Measurements from ENCODE around the gene SLC28A1. TPM values are rescaled to one million over a fixed set of nuclear protein-coding genes. Genes with fewer than 3 reads are reported as not detected.

SLC28A1 gene
- total RNA-seq, 1 experiment from 2014 or later: not detected

DNA sequence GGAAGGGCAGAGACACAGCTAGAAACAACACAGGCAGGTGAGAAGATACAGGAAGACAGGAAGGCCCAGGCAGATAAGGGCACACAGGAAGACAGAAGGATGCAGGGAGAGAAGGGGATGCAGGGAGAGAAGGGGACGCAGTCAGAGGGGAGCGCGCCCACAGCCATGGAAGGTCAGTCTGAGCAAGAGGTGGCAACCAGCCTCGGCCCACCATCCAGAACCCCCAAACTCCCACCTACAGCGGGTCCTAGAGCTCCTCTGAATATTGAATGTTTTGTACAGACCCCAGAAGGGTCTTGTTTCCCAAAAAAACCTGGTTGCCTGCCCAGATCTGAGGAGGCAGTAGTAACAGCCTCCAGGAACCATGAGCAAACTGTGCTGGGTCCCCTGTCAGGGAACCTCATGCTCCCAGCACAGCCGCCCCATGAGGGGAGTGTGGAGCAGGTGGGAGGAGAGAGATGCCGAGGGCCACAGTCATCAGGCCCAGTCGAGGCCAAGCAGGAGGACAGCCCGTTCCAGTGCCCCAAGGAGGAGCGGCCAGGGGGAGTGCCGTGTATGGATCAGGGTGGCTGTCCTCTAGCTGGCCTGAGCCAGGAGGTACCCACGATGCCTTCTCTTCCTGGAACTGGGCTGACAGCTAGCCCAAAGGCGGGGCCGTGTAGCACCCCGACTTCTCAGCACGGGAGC lies 27.6 kb upstream of the SLC28A1 start:
- no peaks in the 10 kb centered on the region for H3K79me2 ChIP-seq (ENCODE audit: insufficient read depth, low read length)
- ATAC-seq: no peak
- no peaks in the 10 kb centered on the region for H3K27me3 ChIP-seq (ENCODE audit: insufficient read depth, low read length)
- BruUV-seq (replicated peaks): no TSS peak
- ChIA-PET RAD21 (ENCODE audit: low non-redundant PET in 1 of 2, low total read pairs in 2 of 2, uncharacterized antibody in 2 of 2, unreplicated experiment in 2 of 2) (no interaction called here), CTCF (no interaction called here), POLR2A (no interaction called here)
- H3K4me3 ChIP-seq (replicated peaks in 1 of 2; ENCODE audit: low read depth in 1 of 2, low read length in 2 of 2): no peak overlapping the region
- no peak overlapping the region for H2AFZ ChIP-seq (ENCODE audit: low read depth, low read length, poor library complexity, severe bottlenecking)
- H4K20me1 ChIP-seq (ENCODE audit: insufficient read depth): no peaks in the 10 kb centered on the region
- H3K9me2 ChIP-seq (ENCODE audit: insufficient read depth): no peaks in the 10 kb centered on the region
- TF ChIP-seq CBX3 (IDR thresholded peaks at IDR 0.05; ENCODE audit: low read depth): no peak
- no peak for TF ChIP-seq EGR1 (IDR thresholded peaks at IDR 0.05; ENCODE audit: low read depth)
- TF ChIP-seq JUND (IDR thresholded peaks at IDR 0.05): no peak
- TF ChIP-seq TCF7L2 (IDR thresholded peaks at IDR 0.05; ENCODE audit: borderline replicate concordance, extremely low read depth, insufficient read depth, insufficient read length): no peak
- no peak for TF ChIP-seq ZNF274 (IDR thresholded peaks at IDR 0.05; ENCODE audit: low read depth, low read length)
- TF ChIP-seq ELF1 (IDR thresholded peaks at IDR 0.05; ENCODE audit: borderline replicate concordance, low read depth): no peak
- H3K9ac ChIP-seq (ENCODE audit: low read length): no peak overlapping the region
- intact Hi-C loops (cut with micrococcal nuclease): no loop called here
- H3K27ac ChIP-seq (ENCODE audit: low read depth, low read length): no peak overlapping the region
- H3K36me3 ChIP-seq (ENCODE audit: control insufficient read depth in 1 of 2, insufficient read depth in 2 of 2, low read length in 2 of 2): no peaks in the 10 kb centered on the region
- no peak overlapping the region for H3K4me2 ChIP-seq (ENCODE audit: low read length)
- peaks cover 33 to 40% of the 10 kb centered on the region in 2 experiments for H3K4me1 ChIP-seq (ENCODE audit: control insufficient read depth in 1 of 2, insufficient read depth in 2 of 2, low read length in 2 of 2)
- DNase-seq (ENCODE audit: low read depth, low spot score): no peak
- H3K9me3 ChIP-seq (ENCODE audit: control insufficient read depth in 1 of 2, insufficient read depth in 1 of 2, low read depth in 1 of 2, low read length in 2 of 2): no peaks in the 10 kb centered on the region

DNA sequence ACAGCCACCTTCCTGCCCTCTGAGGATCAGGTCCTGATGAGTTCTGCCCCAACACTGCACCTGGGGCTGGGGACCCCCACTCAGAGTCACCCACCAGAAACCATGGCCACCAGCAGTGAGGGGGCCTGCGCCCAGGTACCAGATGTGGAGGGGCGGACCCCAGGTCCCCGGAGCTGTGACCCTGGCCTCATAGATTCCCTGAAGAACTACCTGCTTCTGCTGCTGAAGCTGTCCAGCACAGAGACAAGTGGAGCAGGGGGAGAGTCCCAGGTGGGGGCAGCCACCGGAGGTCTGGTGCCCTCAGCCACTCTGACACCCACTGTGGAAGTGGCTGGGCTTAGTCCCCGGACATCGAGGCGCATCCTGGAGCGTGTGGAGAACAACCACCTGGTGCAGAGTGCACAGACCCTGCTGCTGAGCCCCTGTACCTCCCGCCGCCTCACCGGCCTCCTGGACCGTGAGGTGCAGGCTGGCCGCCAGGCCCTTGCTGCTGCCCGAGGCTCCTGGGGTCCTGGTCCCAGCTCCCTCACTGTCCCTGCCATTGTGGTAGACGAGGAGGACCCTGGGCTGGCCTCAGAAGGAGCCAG lies 27.0 kb upstream of the SLC28A1 start:
- H3K9me3 ChIP-seq (ENCODE audit: control insufficient read depth in 1 of 2, insufficient read depth in 1 of 2, low read depth in 1 of 2, low read length in 2 of 2): no peaks in the 10 kb centered on the region
- ChIA-PET POLR2A (no interaction called here), CTCF (no interaction called here), RAD21 (ENCODE audit: low non-redundant PET in 1 of 2, low total read pairs in 2 of 2, uncharacterized antibody in 2 of 2, unreplicated experiment in 2 of 2) (no interaction called here)
- H4K20me1 ChIP-seq (ENCODE audit: insufficient read depth): no peaks in the 10 kb centered on the region
- no TSS peak for BruUV-seq (replicated peaks)
- H3K27ac ChIP-seq (ENCODE audit: low read depth, low read length): no peak overlapping the region
- H3K79me2 ChIP-seq (ENCODE audit: insufficient read depth, low read length): no peaks in the 10 kb centered on the region
- peaks cover 33 to 40% of the 10 kb centered on the region in 2 experiments for H3K4me1 ChIP-seq (ENCODE audit: control insufficient read depth in 1 of 2, insufficient read depth in 2 of 2, low read length in 2 of 2)
- H3K9ac ChIP-seq (ENCODE audit: low read length): no peak overlapping the region
- H3K4me3 ChIP-seq (replicated peaks in 1 of 2; ENCODE audit: low read depth in 1 of 2, low read length in 2 of 2): no peak overlapping the region
- DNase-seq (ENCODE audit: low read depth, low spot score): no peak
- no peak overlapping the region for H2AFZ ChIP-seq (ENCODE audit: low read depth, low read length, poor library complexity, severe bottlenecking)
- TF ChIP-seq, protein P1, sequence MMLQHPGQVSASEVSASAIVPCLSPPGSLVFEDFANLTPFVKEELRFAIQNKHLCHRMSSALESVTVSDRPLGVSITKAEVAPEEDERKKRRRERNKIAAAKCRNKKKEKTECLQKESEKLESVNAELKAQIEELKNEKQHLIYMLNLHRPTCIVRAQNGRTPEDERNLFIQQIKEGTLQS (IDR thresholded peaks at IDR 0.05): no peak
- TF ChIP-seq, protein P2, sequence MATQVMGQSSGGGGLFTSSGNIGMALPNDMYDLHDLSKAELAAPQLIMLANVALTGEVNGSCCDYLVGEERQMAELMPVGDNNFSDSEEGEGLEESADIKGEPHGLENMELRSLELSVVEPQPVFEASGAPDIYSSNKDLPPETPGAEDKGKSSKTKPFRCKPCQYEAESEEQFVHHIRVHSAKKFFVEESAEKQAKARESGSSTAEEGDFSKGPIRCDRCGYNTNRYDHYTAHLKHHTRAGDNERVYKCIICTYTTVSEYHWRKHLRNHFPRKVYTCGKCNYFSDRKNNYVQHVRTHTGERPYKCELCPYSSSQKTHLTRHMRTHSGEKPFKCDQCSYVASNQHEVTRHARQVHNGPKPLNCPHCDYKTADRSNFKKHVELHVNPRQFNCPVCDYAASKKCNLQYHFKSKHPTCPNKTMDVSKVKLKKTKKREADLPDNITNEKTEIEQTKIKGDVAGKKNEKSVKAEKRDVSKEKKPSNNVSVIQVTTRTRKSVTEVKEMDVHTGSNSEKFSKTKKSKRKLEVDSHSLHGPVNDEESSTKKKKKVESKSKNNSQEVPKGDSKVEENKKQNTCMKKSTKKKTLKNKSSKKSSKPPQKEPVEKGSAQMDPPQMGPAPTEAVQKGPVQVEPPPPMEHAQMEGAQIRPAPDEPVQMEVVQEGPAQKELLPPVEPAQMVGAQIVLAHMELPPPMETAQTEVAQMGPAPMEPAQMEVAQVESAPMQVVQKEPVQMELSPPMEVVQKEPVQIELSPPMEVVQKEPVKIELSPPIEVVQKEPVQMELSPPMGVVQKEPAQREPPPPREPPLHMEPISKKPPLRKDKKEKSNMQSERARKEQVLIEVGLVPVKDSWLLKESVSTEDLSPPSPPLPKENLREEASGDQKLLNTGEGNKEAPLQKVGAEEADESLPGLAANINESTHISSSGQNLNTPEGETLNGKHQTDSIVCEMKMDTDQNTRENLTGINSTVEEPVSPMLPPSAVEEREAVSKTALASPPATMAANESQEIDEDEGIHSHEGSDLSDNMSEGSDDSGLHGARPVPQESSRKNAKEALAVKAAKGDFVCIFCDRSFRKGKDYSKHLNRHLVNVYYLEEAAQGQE (IDR thresholded peaks at IDR 0.05; ENCODE audit: low read depth): no peak
- TF ChIP-seq SIN3A (IDR thresholded peaks at IDR 0.05; ENCODE audit: low read depth): no peak
- TF ChIP-seq POLR2A (IDR thresholded peaks at IDR 0.05; ENCODE audit: borderline replicate concordance, extremely low read depth, insufficient read depth, insufficient read length): no peak
- no peak for TF ChIP-seq ZNF274 (IDR thresholded peaks at IDR 0.05; ENCODE audit: low read depth, low read length)
- intact Hi-C loops (cut with micrococcal nuclease): no loop called here
- H3K27me3 ChIP-seq (ENCODE audit: insufficient read depth, low read length): no peaks in the 10 kb centered on the region
- H3K36me3 ChIP-seq (ENCODE audit: control insufficient read depth in 1 of 2, insufficient read depth in 2 of 2, low read length in 2 of 2): no peaks in the 10 kb centered on the region
- no peaks in the 10 kb centered on the region for H3K9me2 ChIP-seq (ENCODE audit: insufficient read depth)
- no peak overlapping the region for H3K4me2 ChIP-seq (ENCODE audit: low read length)
- no peak for ATAC-seq
